DMS114 treated with DMSO at 0.1 percent for 48 hours (cell line): ENCODE results near the gene PCDH7.

ENCODE experiments used
- DNase-seq: peaks from one replicate; lab custom pipeline; 2025; ENCODE audit not compliant: unreplicated experiment; lab: John Stamatoyannopoulos, UW

PCDH7 gene

GRCh38 chr4:30720021-30720660 is at the start of gene PCDH7:
TSS of gene PCDH7 (plus strand) at chr4:30720369. CDS start at chr4:30721423, 1,054 bp downstream.
- DNase-seq, result no peak

DNA sequence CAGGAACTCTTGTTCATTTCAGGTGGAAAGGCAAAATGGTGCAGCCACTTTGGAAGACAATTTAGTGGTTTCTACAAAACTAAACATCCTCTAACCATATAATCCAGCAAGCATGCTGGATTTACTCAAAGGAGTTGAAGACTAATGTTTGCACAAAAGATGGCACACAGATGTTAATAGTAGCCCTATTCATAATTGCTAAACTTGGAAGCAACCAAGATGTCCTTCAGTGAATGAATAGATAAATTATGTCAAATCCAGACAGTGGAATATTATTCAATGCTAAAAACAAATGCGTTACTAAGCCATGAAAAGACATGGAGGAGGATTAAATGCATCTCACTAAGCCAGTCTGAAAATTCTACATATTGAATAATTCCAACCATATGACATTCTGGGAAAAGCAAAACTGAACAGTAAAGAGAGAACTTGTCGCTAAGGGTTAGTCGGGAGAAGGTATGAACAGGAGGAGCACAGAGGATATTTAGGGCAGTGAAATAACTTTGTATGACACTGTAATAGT is 48.2 kb upstream of the PCDH7 start:
- no peak for DNase-seq

- DNase-seq, result no peak
Observed at GRCh38 chr4:30696191-30696590, 24.0 kb upstream of the PCDH7 start.

DNA sequence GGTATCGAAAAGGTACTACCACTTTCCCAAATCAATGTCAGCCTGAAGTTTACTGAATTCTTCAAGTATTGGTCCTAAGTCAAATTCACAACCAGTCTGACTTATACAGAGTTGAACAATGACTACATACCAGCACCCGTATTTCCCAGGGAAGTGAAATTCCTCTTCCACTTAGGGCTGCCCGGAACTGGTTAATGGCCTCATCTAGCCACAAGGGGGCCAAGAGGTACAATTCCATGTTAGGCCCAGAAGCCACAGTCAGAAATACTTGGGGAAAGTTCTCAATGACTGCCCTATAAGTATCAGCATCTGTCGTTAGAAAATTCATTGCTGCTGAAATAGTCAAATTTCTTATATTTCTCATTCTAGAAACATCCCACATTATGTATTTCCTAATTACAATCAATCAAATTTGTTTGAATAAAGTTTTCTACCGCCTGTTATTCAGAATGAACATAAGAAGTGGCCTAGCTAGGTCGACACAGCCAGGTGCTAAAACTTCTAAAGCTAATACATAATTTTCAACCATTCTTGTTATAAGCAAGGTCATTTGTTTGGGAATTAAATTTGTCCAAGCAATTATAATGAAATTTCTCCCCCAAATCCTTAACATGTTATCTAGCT is 5.6 kb upstream of the PCDH7 start:
- peak; percentile 9 for DNase-seq

DNA sequence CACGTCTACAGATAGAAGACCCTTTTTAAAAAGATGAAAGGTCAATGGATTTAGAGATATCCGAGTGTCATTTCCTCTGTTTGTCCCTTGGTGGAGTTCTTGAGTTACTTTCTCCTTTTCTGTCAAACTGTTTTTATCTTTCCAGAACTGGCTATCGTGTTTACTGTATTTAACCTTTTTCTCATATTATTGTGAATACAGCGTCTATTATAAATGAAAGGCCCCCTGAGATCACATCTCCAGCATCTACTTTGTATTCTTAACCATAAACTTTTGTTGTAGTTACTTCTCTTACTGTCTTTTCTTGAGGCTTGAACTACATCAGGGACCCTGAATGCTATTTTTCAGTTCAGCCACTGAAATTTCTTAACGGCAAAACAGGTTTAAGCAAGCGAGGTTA is 4.0 kb upstream of the PCDH7 start:
- DNase-seq, result peak; percentile 27

DNA sequence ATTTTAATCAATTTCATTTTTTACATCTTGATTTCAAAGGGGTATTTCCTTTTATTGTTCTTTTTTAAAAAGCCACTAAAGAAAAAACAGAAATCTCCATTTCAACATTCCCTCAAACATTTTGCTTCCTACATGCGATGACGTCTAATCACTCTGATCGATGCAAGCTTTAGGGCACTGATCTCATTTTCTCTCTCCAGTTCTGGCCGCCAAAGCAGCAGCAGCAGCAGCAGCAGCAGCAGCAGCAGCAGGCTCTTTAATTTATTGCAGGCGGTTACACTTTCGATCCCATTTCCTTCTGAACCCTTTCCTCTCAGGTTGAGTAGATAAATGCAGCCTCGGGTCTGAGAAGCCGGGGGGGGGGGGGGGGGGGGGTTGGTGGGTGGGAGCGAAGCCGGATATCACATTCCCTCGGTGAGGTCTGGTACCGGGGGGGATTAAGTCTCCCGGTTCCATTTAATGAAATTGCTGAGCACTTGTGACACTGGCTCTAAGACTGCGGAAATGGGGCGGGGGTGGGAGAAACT is 3.4 kb upstream of the PCDH7 start:
- DNase-seq, result peak; percentile 3

DNA sequence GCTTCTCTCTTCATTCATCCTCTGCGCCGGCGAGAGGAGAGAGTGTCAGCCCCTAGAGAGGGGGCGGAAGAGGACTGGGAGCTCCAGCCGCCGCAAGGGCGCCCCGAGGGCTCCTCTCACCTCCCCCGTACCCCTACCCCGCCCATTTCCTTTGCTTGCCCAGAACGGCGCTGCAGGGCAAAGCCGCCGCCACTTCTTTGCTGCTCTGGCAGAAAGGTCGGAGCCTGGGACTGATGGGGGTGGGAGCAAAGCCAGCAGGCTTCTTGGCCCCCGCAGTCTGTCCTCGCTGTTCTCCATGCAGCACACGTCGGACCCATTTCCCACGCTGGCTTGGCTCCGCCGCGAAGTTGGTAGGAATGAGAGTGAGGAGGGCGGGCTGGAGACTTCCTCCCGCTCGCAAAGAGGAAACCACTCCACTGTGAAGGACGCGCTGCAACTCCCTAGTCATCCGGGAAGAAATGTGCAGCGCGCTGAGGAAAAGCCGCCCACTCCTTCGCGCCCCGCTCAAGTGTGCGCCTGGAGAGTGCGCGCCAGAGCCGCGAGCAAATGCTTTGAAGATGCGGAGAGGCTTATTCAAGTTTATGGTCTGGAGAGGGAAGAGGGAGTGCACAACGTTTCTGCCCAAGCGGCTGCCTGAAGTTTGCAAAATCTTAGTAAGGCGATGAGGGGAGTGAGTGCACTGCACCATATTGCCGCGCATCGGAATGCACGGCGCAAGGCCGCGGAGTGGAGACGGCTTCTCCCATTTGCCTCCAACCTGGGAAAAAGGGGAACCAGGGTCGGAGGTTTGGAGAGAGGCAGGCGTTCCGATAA is 2.8 kb upstream of the PCDH7 start:
- DNase-seq, result peak; percentile 1

DNA sequence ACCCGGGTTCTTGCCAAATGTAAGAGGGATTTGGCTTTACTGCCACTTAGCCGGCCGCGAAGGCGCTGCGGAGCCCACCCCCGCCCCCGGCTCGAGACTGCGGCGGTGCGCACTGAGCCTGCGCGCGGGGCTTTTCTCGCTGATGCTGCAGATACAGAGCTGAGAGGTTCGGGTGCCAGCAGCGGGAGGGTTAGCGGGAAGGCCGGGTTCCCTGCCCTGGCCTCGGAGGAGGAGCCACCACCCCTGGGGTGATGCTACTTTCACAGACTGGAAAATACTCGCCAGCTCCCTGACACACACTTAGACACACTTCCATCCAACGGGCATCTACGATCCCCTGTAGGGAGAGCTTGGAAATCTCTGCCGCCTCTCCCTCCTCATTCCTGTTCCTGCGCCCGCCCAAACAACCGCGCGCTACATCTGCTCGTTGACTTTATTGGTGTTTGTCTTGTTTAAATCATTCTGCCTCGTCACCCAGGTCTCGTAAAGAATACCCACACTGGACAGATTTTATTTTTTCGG is 2.1 kb upstream of the PCDH7 start:
- DNase-seq, result no peak

GRCh38 chr4:30718641-30719453 is 1.3 kb upstream of the PCDH7 start:
- no peak for DNase-seq

- DNase-seq, result no peak
Observed at GRCh38 chr4:30719454-30720020, 632 bp upstream of the PCDH7 start.

DNA sequence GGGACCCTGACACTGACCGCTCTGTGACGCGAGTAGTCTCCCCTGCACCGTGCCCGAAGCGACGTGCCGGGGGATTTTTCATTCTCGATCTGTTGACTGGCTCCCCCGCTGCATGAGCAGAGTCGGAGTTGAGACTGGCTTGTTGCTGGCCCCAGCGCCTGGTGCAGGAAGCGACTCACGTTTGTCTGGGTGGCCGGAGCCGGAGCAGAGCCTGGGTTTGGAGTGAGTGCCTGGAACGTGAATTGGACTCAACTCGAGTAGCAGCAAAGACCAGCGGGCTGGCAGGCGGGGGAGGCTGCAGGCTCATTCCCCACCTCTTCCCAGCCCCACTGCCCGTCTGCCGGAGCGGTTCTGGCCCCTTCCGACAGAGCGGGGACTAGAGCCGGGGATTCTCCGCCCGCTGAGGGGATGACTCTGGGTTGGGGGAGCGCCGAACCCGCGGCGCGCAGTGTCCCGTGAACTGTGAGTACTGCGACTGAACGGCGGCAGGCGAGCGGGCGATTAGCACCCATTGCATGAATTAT is 554 bp downstream of the PCDH7 start:
- no peak for DNase-seq

DNA sequence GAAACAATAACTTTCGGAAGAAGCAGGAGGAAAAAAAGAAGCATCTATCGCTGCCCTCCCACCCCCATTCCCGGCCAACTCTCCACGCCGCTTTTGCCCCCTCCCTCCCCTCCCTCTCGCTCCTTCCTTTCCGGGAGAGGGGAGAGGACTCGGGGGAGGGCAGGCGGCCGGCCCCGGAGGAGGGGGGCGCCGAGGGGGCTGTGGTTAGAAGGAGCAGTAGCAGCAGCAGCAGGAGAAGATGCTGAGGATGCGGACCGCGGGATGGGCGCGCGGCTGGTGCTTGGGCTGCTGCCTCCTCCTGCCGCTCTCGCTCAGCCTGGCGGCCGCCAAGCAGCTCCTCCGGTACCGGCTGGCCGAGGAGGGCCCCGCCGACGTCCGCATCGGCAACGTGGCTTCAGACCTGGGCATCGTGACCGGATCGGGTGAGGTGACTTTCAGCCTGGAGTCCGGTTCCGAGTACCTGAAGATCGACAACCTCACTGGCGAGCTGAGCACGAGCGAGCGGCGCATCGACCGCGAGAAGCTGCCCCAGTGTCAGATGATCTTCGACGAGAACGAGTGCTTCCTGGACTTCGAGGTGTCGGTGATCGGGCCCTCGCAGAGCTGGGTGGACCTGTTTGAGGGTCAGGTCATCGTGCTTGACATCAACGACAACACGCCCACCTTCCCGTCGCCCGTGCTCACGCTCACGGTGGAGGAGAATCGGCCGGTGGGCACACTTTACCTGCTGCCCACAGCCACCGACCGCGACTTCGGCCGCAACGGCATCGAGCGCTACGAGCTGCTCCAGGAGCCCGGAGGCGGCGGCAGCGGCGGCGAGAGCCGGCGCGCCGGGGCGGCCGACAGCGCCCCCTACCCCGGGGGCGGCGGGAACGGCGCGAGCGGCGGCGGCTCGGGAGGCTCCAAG is 1.3 kb downstream of the PCDH7 start:
- DNase-seq, result no peak

DNA sequence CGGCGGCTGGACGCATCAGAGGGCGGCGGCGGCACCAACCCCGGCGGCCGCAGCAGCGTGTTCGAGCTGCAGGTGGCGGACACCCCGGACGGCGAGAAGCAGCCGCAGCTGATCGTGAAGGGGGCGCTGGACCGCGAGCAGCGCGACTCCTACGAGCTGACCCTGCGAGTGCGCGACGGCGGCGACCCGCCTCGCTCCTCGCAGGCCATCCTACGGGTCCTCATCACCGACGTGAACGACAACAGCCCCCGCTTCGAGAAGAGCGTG is 1.9 kb downstream of the PCDH7 start:
- no peak for DNase-seq

DNA sequence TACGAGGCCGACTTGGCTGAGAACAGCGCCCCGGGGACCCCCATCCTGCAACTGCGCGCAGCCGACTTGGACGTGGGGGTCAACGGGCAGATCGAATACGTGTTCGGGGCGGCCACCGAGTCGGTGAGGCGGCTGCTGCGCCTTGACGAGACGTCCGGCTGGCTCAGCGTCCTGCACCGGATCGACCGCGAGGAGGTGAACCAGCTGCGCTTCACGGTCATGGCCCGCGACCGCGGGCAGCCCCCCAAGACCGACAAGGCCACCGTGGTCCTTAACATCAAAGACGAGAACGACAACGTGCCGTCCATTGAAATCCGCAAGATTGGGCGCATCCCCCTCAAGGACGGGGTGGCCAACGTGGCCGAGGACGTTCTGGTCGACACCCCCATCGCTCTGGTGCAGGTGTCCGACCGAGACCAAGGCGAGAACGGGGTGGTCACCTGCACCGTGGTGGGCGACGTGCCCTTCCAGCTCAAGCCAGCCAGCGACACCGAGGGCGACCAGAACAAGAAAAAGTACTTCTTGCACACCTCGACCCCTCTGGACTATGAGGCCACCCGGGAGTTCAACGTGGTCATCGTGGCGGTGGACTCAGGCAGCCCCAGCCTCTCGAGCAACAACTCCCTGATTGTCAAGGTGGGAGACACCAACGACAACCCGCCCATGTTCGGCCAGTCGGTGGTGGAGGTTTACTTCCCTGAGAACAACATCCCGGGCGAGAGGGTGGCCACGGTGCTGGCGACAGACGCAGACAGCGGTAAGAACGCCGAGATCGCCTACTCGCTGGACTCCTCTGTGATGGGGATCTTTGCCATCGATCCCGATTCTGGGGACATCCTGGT is 2.4 kb downstream of the PCDH7 start:
- DNase-seq, result no peak

- DNase-seq, result no peak
Observed at GRCh38 chr4:30723201-30723955, 3.2 kb downstream of the PCDH7 start.

GRCh38 chr4:30724247-30724646 is 4.1 kb downstream of the PCDH7 start:
- DNase-seq, result no peak

DNA sequence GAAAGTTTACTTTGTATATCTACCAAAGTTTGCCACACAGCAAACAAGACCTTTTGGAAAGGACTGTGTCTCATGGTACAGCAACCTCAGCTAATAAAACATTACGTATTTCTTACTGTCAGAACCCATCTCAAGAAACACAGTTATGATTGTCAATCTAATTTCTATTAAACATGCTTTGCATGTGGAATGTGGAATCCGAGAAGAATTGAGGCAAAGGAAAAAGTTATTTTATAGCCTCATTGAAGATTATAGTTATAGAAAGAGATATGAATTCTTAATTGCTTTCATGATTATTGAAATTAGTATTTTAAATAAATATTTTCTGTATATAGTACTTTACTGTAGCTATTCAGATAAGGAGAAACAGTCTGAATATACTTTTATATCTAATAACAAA is 5.4 kb downstream of the PCDH7 start:
- DNase-seq, result no peak
